ENCODE results near the gene PDILT.

- TF ChIP-seq CTCF (IDR thresholded peaks at IDR 0.05 in 4 of 5, conservative IDR thresholded peaks at IDR 0.05 in 1 of 5) (no peak), POLR2A (IDR thresholded peaks at IDR 0.05) (no peak)
Measured at GRCh38 chr16:20318006-20318405, 86.5 kb downstream of the PDILT start.

All from gastrocnemius medialis (tissue), 4 donors.